Glomerular visceral epithelial cell (primary cell): Measurements from ENCODE around the gene CFAP46.
A peak's percentile ranks its signal among the peaks of the same experiment; 100 is the strongest.
"Not testable (repeated sequence)": the region's sequence is repeated elsewhere in the genome, so short reads cannot be mapped to it uniquely, and the experiment has no call there.

Source experiments
- DNase-seq: peaks from one replicate; pipeline ENCODE4 v3.0.0-alpha.2; 2016; ENCODE audit errors: extremely low spot score

The CFAP46 gene

GRCh38 chr10:132899751-132900065 is 42.7 kb downstream of the CFAP46 start:
- DNase-seq = no peak

DNA sequence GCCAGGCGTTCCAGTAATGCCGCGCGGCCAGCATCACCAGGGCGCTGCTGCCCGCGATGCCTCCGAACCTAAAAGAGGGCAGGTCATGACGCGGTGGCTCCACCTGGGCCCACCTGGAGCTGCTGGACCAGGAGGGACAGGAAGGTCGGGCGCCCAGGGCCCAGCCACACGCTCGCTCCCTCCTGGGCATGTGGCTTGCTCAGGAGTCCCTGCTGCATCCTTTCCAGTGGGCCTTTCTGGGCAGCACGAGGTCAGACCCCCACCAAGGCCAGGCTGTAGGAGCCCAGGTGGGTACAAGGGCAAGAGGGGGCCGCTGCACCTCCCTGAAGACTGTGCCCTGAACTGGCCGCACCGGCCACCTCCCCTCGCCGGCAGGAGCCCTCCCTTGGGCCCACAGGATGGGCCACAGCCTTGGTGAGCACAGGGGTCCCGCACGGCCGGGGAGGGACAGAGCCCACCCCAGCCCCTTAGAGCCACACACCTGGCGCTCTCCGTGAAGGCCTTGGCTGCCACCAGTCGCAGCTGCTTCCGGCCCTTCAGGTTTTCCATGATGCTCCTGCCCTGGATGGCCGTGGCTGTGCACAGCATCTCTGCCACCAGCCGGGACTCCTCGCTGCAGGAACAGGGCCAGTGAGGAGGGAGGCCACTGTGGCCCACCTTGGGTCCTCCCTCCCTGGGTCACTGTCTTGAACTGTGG is 43.2 kb downstream of the CFAP46 start:
- DNase-seq = no peak

- DNase-seq = no peak
Measured at GRCh38 chr10:132898391-132899053, 43.8 kb downstream of the CFAP46 start.

GRCh38 chr10:132897516-132898381 is 44.6 kb downstream of the CFAP46 start:
- no peak for DNase-seq

DNA sequence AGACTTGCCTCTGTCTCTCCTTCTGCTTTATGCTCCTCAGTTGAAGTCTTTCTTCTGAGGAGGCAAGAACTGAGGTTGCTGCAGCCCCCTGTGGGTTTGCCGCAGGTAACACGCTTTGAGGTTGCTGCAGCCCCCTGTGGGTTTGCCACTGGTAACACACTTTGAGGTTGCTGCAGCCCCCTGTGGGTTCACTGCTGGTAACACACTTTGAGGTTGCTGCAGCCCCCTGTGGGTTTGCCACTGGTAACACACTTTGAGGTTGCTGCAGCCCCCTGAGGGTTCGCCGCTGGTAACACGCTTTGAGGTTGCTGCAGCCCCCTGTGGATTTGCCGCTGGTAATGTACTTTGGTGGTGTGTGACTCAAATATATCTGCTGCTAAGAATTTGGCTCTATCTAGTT is 48.6 kb downstream of the CFAP46 start:
- not testable (repeated sequence) for DNase-seq

DNA sequence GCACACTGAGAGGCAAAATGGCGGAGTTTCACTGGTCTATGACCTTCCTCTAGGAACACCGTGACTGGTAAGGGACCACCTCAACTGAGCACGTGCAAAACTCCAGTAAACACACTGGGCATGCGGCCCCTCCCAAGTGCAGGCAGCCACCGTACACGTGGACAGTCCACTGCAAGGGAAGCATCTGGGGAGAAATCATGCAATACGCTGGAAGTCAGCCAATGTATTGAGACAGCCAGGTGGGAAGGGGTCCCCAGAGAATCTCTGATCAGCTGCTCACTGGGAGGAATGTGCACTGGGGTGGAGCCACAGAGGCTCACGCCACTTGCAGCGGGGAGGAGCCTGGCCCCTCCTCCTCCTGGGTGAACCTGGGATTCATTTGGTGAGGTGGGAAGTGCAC is 49.3 kb downstream of the CFAP46 start:
- no peak for DNase-seq

GRCh38 chr10:132892004-132892403 is 50.4 kb downstream of the CFAP46 start:
- DNase-seq = no peak

DNA sequence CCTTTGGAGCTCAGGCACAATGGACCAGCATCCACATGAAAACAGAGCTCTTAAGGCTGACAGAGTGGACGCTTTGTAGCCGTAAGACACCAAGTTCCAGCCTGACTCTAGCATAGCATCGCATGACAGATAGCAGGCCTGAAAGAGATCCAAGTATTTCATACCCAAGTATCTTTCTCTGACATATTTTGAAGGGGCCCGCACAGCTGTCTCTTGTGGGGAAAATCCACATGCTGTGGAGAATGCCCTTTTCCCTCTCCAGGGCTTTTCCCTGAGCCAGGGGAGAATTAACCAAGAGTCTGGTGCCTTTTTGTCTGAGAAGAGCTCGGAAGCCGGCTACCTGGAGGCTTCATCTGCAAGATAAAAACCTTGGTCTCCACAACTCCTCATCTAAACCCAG is 51.0 kb downstream of the CFAP46 start:
- DNase-seq = no peak

GRCh38 chr10:132890301-132890700 is 52.1 kb downstream of the CFAP46 start:
- no peak for DNase-seq

DNA sequence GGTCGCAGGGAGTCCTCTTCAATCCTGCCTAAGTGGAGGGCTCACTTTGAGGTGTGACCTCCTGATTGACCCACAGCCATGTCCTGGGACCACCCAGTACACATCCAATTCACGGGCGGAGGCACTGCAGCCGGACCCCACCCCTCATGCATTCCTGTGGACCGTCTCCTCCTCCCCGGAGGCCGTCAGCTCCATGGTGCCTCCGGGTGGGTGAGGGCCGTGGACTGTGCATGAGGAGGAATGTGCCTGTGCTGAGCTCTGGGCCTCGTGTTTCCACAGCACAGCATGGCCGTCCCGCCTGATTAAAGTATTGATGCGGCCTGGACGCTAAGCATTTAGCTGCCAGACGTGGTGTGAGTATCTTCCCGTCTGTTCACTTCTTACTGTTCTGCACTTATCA is 52.8 kb downstream of the CFAP46 start:
- DNase-seq = no peak

- DNase-seq = peak; percentile 20
Measured at GRCh38 chr10:132888898-132889490, 53.4 kb downstream of the CFAP46 start.

- DNase-seq = not testable (repeated sequence)
Measured at GRCh38 chr10:132888446-132888845, 53.9 kb downstream of the CFAP46 start.

DNA sequence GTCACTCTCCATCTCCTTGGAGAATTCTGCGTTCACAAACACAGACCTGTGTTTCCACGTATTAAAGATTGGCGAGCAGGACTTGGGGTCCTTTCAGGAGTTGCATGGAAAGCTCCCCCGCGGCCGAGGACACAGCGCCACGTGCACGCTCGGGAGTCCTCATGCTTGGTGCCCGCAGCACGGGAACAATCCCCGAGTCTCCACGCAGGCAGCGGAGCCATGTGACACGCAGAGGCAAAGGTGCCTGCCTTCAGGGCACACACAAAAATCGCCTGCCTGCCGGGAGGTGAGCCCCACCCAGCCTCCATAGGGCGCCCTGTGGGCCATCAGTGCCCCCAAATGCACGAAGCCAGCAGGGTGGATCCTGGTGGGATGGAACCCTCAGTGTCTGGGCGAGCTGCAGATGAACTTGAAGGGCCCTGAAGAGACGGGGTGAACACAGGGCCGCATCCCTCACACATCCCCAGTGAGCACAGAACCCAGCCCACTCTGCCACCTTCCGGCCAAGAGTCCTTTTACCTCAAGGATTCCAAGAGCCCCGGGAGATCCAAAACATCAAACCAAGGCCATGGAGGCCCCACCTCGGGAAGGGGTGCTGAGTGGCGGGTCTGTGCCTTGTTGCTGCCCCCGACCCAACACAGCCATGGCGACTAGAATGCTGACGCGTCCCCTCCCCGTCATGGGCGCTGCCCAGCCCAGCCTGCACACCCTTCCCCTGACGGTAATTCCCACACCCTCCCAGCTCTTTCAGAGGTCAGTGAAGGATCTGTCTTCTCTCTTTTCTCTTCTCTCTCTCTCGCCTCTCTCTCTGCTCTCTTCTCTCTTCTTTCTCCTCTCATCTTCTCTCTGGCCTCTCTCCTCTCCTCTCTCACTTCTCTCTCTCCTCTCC is 55.9 kb downstream of the CFAP46 start:
- DNase-seq = peak; percentile 15

- no peak for DNase-seq
Measured at GRCh38 chr10:132885451-132886210, 56.7 kb downstream of the CFAP46 start.

DNA sequence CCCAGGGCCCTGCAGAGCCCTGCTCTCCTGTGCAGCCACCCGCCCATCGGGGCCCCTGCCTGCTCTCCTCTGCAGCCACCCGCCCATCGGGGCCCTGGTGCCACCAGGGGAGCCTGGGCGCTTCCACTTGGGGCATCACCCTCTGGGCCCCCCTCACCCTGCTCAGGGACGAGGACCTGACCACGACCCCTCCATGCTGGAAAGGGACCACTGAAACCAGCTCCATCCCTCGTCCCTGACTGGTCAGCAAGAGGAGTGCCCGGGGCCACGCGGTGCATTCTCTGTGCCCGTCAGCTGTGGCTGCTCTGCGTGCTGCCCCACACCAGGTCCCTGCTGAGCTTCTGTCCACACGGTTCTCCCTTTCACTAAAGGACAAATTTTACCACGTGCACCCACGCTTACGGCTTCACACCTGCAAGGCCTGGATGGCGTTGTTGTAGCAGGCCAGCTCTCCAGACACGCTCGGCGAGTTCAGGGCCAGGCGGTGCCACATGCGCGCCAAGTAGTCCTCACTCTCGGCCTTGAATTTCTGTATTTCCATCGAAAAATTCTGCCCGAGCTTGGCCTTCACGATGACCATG is 57.6 kb downstream of the CFAP46 start:
- no peak for DNase-seq

DNA sequence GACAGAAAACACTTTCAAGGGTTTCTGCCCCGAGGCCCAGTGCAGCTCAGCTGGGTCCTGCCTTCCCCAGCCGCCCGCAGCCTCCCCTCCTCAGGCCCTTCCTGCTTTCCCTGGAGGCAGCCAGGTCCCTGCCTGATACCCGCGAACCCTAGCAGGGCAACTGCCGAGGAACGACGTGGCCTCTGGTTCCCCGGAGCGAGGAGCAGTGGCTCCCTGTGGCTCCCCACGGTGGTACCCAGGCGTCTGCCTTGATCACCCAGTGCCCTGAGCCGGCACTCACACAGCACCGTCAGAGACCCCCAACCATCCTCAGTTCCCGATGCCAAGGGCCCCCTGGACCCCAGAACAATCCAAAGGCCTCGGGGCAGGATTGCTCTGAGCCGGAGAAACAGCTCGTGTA is 58.3 kb downstream of the CFAP46 start:
- no peak for DNase-seq

- no peak for DNase-seq
Measured at GRCh38 chr10:132883391-132883881, 58.9 kb downstream of the CFAP46 start.

GRCh38 chr10:132882069-132882951 is 60.1 kb downstream of the CFAP46 start:
- DNase-seq = no peak
